ENCODE measurements around the gene TIMM22.

Gene TIMM22

DNA sequence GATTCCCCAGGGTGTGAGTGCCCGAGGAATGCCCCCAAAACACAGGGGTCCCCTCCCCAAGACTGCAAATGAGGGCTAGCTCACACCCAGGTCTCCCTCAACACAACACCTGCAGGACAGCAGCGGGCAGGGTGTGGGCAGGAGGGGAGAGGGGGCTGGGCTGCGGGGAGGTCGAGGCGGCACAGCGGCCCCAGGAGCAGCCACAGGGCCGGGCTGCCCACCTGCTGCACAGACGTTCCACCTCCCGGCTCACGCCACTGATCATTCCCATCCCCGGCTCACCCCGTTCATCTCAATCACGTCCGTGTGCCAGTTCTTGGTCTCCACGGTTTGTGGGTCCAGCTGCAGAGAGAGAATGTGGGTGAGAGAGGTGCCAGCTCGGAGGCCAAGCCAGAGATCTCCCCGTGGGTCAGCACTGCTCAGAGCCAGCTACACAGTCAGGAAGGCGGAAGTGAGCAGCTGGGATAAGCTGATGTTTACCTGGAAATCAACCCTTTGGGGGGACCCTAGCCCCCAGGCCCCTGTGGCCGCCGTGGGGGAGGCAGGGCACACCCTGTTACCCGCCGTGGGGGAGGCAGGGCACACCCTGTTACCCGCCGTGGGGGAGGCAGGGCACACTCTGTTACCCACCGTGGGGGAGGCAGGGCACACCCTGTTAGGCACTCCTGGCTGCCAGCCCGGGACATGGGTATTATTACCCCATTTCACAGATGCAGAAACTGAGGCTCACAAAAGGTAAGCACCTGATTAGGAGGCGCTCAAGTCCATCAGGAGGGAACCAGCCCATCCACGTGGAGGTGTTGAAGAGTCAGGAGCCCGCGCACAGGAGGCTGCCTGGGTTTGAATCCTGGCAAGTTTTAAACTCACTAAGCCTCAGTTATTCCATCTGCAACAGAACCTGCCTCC, 16.1 kb downstream of the TIMM22 start:
- H3K27me3 ChIP-seq (replicated peaks), result no peaks in the 10 kb centered on the region
- H3K36me3 ChIP-seq (replicated peaks), result peaks cover 14% of the 10 kb centered on the region
- TF ChIP-seq, protein P1, sequence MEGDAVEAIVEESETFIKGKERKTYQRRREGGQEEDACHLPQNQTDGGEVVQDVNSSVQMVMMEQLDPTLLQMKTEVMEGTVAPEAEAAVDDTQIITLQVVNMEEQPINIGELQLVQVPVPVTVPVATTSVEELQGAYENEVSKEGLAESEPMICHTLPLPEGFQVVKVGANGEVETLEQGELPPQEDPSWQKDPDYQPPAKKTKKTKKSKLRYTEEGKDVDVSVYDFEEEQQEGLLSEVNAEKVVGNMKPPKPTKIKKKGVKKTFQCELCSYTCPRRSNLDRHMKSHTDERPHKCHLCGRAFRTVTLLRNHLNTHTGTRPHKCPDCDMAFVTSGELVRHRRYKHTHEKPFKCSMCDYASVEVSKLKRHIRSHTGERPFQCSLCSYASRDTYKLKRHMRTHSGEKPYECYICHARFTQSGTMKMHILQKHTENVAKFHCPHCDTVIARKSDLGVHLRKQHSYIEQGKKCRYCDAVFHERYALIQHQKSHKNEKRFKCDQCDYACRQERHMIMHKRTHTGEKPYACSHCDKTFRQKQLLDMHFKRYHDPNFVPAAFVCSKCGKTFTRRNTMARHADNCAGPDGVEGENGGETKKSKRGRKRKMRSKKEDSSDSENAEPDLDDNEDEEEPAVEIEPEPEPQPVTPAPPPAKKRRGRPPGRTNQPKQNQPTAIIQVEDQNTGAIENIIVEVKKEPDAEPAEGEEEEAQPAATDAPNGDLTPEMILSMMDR (IDR thresholded peaks at IDR 0.05; ENCODE audit: low read depth, low read length, missing control alignments), result no peak
- no peak overlapping the region for H3K27ac ChIP-seq
- in situ Hi-C loops (cut with HindIII; ENCODE audit: low pct_ligation_motif_present, low sequenced_read_pairs), result no loop called here
- DNase-seq, result no peak
- H3K4me3 ChIP-seq (ENCODE audit: low read depth, low read length), result no peak overlapping the region

DNA sequence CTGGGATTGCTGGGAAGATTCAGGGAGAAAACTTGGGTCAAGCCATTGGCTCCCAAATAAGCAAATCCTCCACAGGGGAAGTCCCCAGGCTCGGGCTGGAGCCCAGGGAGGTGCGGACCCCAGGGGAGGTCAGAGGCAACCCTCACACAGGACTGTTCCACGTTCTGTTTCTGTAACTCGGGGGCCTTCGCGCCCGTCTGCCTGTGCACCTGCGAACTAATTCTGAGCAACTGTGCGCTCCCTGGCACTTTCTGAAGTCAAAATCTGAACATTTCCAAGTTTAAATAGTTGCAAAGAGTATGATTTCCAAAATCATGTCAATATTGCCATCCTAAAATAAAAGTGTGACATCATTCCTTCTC, 16.8 kb downstream of the TIMM22 start:
- in situ Hi-C loops (cut with HindIII; ENCODE audit: low pct_ligation_motif_present, low sequenced_read_pairs), result no loop called here
- DNase-seq, result no peak
- Histone ChIP-seq H3K27me3 (replicated peaks) (no peaks in the 10 kb centered on the region), H3K4me3 (ENCODE audit: low read depth, low read length) (no peak overlapping the region), H3K36me3 (replicated peaks) (peaks cover 14% of the 10 kb centered on the region), H3K27ac (no peak overlapping the region)
- TF ChIP-seq, protein P1 (IDR thresholded peaks at IDR 0.05; ENCODE audit: low read depth, low read length, missing control alignments), result no peak

DNA sequence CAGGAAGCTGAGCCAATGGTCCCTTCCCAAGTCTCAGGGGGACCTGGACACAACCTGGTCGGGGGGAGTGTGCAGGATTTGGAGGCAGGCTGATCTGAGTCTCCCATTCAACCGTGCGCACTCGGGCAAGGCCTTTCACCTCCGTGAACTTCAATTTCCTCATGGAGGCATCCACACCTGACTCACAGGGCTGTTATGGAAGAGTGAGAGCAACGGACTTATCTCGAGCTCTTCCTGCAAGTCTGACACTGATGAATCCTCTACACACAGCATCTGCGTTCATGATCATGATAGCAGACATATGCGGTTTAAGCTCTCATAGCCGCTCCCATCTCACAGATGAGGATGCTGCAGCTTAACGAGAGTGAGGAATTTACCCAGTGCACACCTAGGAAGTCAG, 21.6 kb downstream of the TIMM22 start:
- DNase-seq, result no peak
- Histone ChIP-seq H3K27me3 (replicated peaks) (no peaks in the 10 kb centered on the region), H3K36me3 (replicated peaks) (no peaks in the 10 kb centered on the region), H3K27ac (no peak overlapping the region), H3K4me3 (ENCODE audit: low read depth, low read length) (no peak overlapping the region)
- in situ Hi-C loops (cut with HindIII; ENCODE audit: low pct_ligation_motif_present, low sequenced_read_pairs), result no loop called here
- TF ChIP-seq, protein P1 (IDR thresholded peaks at IDR 0.05; ENCODE audit: low read depth, low read length, missing control alignments), result no peak

DNA sequence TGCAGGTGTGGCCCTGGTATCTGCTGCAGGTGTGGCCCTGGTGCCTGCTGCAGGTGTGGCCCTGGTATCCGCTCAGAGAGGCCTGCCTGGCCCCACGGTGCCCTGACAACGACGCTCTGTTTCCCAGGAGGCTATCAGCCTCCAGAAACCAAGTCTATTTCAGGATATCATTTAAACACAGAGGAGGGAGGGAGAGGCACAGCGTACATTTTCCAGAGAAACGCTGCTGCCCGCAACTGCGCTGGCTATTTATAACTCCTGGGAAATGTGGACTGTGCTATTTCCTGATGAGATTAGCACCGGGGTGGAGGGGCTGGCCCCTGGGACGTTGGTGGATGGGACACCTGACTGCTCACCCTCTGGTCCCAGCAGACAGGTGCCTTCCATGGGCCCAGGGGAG, 22.5 kb downstream of the TIMM22 start:
- TF ChIP-seq, protein P1 (IDR thresholded peaks at IDR 0.05; ENCODE audit: low read depth, low read length, missing control alignments), result no peak
- in situ Hi-C loops (cut with HindIII; ENCODE audit: low pct_ligation_motif_present, low sequenced_read_pairs), result no loop called here
- Histone ChIP-seq H3K4me3 (ENCODE audit: low read depth, low read length) (no peak overlapping the region), H3K27ac (no peak overlapping the region), H3K36me3 (replicated peaks) (no peaks in the 10 kb centered on the region), H3K27me3 (replicated peaks) (no peaks in the 10 kb centered on the region)
- peak; percentile 39 for DNase-seq

DNA sequence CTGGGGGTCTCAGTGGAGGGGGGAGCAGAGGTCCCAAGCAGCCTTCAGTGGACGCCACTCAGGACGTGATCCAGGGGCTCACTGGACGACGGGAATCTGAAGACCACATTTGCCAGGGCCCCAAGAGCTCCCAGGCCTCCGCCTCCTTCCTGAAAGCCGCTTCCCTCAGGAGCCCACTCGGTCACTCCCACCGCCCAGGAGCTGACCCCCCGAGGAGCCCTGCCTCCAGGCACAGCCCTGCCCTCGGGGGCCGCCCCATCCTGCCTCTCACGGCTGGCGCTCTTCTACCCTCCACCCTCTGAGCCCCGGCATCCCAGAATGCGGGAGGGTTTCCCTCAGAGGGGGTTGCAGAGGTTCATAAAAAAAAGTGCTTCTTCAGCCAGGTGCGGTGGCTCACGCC, 24.2 kb downstream of the TIMM22 start:
- TF ChIP-seq, protein P1 (IDR thresholded peaks at IDR 0.05; ENCODE audit: low read depth, low read length, missing control alignments), result no peak
- DNase-seq, result no peak
- in situ Hi-C loops (cut with HindIII; ENCODE audit: low pct_ligation_motif_present, low sequenced_read_pairs), result no loop called here
- Histone ChIP-seq H3K27ac (no peak overlapping the region), H3K4me3 (ENCODE audit: low read depth, low read length) (no peak overlapping the region), H3K36me3 (replicated peaks) (no peaks in the 10 kb centered on the region), H3K27me3 (replicated peaks) (no peaks in the 10 kb centered on the region)

Measured in brain microvascular endothelial cell (primary cell).